ENCODE measurements around the gene LRP1B.
A peak's percentile ranks its signal among the peaks of the same experiment; 100 is the strongest.
"Not testable (repeated sequence)": the region's sequence is repeated elsewhere in the genome, so short reads cannot be mapped to it uniquely, and the experiment has no call there.

The LRP1B gene

DNA sequence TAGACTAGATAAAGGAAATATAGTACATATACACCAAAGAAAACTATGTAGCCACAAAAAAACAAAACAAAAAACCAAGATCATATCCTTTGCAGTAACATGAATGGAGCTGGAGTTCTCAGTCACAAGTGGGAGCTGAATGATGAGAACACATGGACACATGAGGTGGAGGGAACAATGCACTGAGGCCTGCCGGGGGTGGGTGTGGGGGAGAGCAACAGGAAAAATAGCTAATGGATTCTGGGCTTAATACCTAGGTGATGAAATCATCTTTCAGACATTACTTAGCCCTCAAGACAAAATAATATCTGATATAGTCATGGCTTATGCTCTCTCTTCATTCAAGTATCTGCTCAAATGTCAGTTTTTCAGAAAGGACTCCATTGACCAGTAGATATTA is 930.6 kb downstream of the LRP1B start:
- no peak for DNase-seq

DNA sequence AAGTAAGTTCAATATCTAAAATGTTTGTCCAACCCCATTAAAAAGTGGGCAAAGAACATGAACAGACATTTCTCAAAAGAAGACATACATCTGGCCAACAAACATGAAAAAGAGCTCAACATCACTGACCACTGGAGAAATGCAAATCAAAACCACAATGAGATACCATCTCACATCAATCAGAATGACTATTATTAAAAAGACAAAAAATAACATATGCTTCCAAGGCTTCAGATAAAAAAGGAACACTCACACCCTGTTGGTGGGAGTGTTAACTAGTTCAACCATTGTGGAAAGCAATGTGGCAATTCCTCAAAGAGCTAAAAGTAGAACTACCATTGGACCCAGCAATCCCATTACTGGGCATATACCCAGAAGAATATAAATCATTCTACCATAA is 931.1 kb downstream of the LRP1B start:
- no peak for DNase-seq

DNA sequence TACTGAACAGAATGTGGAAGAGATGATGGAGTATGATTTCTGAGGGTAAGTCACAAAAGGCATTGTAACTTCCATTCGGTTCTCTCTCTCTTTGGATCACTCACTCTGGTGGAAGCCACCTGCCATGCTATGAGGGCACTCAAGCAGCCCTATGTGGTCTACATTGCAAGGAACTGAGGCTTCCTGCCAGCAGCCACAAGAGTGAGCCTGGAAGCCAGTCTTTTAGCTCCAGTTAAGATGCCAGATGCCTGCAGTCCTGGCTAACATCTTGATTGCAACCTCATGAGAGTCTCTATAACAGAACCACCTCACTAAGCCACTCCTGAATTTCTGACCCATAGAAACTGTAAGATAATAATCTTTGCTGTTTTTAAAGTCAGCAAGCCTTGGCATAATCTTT is 935.7 kb downstream of the LRP1B start:
- no peak for DNase-seq

DNA sequence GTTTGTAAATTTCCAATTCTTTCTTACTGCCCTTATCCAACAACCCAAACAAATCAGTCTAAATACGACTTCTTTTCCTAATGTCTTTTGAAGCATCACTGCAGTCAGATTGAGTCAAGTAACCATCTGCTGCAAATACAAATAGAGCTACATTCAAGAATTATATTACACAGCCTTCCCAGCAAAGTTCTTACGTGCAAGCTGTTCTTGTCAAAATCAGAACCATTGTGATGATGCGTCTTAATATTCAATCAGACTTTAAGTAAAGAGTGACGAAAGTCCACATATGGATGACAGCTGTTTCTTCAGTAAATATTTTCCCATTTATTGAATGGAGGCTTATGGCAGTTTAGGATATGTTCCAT is 943.8 kb downstream of the LRP1B start:
- DNase-seq = no peak

DNA sequence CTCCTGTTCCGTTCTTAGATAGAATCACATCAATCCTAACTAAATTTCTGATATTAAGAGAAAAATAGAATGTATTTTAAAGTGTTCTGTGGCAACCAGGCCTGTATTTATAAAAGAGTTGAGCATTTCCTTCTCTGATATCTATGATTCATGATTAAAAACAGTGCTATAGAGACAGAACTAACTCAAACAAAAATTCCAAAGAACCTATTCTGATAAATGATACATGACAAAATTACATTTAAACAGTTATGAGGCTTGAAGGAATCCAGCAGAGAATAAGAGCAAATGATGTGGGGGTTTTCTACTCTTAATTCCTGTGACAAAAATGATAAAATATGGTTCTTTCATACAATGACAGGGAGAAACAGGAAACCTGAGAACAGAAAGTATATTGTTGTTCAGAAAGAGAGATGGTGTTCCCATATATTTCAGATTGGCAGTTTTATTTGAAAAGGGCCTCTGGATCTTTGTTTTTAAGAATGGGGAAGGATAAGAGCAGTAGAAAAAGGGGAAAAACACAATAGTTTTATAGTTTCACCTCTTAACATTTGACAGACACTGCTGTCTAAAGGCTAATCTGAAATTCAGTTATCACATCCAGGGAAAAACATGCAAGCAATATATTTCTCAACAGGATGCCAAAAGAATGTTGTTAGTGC is 944.3 kb downstream of the LRP1B start:
- DNase-seq = no peak

DNA sequence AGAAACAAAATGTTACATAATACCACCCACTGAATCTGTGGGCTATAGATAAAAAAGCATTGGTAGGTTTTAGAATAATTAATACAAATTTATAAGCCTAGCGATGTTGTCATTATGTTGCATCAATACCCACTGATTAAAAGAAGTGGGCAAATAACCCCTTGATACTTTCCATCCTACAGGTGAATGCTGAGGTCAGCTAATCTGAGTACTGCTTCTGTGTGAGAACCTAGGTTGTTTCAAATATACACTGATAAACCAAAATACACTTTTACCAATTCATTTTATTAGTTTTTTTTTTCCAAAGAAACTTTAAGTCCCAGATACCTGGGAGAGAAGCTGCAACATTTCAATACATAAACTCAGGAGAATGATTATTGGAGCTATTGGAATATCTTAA is 948.6 kb downstream of the LRP1B start:
- DNase-seq = no peak

DNA sequence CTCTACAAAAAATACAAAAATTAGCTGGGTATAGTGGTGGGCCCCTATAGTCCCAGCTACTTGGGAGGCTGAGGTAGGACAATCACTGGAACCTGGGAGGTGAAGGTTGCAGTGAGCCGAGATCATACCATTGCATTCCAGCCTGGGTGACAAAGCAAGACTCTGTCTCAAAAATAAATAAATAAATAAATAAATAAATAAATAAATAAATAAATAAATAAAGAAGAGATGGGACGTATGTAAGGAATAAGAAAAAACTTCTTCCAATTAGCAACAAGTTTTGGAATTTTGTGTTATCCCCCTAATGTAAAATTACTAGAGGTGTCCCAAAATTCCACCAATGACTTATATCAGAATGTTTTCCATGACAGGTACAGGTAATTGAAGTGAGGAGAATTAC is 961.7 kb downstream of the LRP1B start:
- not testable (repeated sequence) for DNase-seq

DNA sequence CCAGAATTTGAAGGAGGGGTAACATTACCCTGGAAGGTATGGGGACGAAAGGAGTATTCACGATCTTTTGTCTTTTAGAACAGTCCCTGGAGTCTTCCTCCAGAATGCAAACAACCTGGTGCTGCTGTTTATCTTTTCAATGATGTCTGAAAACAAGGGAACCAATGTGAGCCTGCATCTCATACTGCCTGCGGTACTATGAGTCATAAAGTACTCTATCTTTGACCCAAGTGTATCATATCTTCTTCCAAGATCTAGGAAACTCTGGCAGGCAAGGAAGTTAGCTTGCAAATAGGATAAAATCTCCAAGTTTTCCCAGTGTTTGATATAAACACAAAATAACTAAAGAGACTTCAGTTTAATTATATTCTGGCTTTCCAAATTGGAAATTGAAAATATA is 968.5 kb downstream of the LRP1B start:
- no peak for DNase-seq

DNA sequence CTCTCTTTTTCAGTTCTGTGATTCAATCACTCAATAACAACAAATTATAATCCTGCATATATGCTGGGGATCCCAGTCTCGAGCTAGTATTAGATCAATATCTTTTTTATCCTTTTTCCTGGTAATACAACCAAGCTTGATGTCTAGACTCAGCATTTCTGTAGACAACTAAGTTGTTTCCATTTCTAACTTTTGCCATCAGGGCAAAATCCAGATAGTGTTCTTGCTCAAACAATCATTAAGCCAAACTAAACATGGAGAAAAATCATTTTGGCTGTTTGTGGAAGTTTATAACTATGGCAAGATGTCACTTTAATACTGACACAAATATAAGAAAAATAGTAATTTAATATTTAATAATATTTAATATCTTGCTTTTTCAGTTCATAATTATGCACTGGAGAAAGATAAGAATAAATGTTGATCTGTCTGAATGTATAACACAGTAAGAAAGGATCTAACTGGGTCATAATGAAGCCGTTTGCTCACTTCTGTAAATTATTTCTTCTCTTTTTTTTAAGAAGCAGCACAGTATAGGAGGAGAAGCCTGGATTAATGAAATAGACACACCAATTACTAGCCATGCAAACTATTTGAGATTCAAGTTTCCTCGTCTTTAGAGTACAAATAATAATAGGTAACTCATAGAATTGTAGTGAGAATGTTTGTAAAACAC is 979.1 kb downstream of the LRP1B start:
- no peak for DNase-seq

DNA sequence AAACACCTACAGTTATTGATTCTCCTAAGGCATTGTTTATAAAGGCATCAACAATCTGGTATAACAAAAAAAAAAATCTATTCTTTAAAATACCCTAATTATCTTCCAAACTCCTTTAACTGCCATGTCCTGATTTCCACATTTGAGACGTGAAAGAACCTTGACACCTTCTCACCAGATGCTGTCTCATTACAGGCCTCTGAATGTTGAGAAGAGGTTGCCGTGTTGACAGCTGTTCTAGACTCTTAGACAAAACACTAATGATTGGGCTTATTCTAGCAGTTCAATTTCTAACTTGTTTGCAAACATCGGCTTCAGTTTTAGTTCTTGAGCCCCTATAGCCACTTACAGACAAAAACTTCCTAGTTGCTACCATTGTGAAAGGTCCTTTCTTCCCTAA is 988.8 kb downstream of the LRP1B start:
- no peak for DNase-seq

DNA sequence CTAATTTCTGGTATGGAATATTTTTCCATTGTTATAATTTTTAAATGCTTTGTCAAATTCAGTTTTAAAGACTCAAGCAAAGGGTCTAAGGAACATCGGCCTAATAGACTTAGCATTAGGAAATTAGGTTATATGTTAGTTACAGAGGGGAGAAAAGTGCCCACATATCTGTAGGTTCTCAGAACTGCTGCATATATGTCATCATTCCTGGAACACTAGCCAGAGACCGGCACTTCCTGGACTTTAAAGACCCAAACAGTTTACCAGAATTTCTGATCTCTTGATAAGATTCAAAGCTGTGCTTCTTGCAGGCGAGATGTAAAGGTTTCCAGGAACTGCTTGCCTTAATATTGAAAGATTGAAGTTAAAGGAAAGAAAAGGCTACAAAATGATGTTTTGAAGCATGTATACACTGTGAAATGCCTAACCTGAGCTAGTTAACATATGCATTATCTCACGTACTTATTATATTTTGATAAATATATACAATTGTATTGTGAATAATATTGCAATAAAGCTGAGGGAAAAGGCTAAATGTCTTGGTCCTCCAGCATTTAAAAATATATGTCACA is 993.6 kb downstream of the LRP1B start:
- DNase-seq = no peak

DNA sequence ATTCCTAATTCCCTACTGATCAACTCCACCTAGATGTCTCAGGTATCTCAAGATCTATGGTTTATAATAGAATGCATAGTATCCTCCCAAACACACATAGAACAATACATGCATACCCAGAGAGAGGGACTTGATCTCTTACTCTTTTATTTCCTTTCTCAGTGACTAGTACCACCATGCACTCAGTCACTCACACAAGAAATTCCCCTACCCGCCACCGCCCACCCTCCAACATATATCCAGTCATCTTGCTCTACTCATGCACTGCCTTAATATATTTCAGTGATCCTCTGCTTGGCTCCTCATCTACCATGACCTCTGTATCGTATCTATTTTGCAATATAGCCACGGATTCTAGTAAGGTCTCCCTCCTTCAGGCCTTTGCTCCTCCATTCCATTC is 996.9 kb downstream of the LRP1B start:
- DNase-seq = no peak

DNA sequence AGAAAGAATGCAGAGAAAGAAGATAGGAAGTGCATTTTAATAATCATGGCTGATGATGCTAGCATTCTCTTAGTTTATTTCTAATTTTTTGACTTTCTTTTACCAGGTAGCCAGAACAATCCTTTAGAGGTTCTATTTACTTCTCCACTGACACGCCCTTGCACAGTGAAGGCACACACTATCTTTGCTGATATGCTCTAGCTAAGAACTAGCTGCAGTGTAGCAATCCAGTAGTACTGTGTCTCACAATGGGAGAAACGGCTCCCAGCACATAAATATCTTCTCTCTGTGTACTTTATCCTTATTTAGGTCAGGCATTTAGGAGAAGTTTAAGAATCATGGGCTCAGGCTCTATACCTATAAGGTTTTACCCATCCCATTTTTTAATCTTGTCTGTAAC is 1005.4 kb downstream of the LRP1B start:
- DNase-seq = no peak

DNA sequence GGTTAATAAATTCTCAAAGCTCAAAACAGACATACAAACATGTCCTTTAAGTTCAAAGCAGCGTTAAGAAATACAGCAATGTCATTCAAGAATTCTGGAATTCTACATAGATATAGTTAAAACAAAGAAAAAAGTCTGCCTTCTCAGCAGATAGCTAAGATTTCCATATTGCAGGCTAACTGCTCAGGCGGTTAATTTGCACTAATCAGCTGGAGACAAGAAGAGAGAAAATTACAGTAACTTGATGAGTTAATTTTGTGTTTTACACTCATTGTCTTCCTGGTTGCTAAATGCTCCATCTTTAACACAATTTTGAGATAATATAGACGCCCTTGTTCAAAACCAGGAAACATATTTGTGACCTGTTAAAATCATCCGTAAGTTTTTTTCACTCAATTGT is 1012.0 kb downstream of the LRP1B start:
- no peak for DNase-seq

DNA sequence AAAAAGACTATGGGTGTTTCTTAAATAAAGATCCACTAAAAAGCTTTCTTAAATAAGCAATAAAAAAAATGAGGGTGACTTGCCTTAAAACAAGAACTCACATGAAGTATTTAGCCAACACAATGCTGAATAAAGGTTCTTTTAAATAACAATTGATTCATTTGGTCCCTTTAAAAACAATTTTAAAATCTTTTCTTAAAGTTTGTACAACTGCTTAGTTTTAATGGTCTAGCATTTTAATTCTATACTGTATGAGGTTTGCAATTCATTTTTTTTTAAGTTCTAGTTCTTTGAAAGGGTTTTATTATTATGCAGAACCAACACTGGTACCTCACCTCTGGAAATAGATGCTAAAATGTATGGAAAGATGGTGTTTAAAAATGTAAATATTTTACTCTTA is 1017.5 kb downstream of the LRP1B start:
- no peak for DNase-seq

DNA sequence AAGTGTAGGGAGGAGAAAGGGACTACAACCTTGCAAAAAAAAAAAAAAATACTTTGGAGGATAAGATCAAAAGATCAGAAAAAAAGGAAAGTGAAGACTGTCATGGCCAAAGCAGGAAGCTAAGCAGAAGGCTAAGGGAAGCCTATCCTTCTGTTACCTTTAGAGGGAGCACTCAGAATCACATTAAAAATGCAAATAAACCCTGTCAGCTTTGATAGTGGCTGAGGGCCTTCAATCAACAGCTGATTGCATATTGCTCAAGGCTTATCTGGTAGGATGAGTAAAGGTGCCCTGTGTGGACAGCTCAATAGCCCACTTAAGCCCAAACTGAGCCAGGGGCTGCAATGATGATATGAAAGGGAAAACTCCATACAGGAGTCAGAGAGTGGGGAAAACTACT is 1021.2 kb downstream of the LRP1B start:
- DNase-seq = peak; percentile 2

DNA sequence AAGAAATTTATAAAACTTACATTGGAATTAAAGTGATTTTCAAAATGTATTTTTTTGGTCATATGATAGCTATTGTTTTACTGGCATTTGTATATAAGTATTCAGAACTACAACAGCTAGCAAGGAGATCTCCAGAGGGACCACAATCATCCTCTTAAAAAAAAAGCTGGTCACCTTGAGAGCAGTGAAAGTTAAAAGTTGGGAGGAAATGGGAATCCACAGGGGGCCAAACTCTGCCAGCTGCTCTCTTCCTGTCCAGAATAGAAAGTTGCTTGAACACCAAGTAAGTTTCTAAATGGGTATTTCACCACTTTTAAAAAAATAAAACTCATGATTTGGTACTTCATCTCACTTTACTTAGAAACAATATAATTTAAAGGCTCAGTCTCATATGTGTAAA is 1025.1 kb downstream of the LRP1B start:
- DNase-seq = no peak

DNA sequence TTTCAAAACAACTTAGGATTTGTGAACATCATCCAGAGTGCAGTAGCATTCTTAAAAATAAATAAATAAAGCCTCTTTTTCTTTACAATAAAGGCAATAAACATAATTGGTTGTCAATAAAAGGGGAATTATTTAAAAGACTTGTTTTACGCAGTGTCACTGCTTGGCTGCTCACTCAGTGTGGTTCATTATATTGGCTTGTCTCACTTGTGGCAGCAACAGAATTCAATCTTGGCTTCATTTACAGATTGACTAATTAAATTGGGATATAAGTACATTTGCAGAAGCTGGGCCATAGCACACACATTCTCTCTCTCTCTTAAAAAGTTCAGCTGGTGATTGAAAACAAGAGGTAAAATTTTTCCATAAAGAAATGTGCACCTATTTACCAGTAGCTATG is 1027.6 kb downstream of the LRP1B start:
- DNase-seq = no peak

DNA sequence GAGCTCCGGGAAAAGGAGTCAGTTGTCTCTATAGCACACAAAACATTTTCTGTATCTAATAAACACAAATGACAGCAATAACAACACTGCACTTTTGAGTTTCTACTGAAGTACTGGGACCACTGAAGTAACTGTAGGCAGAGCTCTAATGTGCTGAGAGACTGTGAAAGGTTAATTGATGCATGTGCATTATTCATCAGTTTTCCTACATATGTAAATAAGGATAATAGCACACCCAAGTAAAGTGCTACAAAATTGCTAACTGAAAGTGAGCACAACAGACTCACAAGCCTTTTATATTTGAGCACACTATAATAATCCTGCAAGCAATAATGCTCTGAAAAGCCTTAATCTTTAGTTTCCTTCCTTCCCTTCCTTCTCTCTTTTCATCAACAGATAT is 1051.6 kb downstream of the LRP1B start:
- DNase-seq = peak; percentile 30

DNA sequence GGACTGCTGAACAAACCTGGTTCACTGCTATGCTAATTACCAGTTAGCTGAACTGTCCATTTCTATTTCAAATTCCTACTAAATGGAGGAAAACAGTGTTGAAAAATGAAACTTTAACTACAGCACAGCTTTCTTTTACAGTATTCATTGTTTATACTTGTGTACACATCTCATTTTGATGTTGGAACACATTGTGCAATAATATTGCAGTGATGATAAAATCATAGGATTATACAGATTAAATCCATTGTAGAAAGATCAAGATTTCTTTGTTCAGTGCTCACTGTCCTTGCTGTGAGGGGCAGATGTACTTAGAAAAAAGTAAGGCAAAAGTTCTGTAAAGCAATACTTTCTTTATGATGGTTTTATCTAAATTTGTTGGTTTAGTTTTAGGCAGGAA is 1055.1 kb downstream of the LRP1B start:
- DNase-seq = no peak

DNA sequence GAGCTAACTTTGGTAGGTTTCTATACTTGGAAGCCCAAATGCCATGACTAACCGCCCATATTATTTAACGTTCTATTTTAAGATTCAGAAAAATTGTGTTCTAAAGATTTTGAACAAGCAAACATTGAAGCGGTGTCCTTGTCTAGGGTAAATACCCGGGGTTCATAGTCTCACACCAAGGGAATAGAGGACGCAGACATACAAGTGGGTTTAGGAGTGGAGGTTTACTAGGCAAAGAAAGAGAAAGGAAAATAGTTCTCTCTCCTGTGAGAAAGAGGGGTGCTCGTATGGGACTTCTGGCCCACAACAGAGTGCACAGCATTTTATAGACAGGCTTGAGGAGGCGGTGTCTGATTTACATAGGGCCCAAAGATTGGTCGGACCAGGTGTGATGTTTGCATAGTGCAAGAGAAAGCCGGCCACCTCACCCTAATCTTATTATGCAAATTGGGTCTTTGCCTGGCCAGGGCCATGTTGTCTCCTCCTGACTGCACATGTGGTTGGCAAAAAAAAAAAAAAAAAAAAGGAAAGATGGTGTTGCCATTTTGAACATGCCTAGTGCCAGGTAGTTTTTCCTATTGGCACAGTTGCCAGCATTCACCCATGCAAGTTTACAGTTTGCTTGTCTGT is 1062.6 kb downstream of the LRP1B start:
- no peak for DNase-seq

DNA sequence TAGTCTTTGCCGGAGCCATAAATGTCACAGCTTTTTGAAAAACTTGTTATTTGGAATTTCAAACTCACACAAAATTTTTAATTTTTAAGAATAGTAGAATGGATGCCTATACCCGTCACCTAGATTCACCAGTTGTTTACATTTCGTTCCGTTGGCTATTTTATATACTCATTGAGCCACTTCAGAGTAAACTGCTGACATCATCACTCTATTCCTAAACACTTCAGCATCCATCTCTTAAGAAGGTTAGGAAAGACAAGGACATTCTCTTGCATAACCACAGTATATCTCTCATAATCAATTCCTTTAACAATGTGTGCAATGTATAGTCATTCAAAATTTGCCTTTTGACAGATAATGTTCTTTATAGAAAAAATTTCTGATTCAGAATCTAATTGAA is 1065.8 kb downstream of the LRP1B start:
- DNase-seq = no peak

DNA sequence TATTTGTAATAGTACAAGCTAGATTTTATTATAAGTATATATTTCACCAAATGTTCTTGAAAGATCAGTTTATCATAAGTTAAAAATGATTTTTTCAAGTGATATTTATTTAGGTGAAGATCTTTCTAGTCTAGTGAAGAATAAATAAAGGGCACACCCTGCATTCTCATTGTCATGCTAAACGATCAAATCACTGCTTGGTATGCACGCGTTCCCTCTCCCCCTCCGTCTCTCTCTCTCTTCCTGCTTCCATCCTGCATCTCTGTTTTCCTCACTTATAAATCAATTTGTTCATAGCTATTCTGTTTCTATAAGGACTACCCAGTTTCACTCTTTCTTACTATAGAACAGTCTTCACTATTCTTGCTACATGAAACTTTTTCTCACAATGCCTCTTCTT is 1067.4 kb downstream of the LRP1B start:
- no peak for DNase-seq

DNA sequence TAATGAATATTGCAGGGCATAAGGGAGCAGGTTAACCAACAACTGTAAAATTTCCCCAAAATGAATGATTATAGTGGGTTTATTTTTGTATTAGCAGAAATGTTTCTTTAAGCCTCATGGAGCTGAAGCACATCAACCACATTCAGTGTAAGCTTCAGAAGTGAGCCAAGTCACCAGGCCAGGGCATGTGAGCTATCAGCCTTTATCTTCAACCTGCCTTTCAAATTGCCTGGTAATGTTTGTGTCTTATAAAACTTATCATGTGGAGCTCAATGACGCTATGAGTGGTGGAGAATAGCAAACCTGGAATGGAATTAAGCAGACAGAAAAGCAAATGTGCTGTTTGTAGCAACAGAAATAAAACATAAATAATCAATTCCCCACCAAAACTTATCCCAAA is 1068.4 kb downstream of the LRP1B start:
- no peak for DNase-seq

All from NCI-H1436 (cell line).